ENCODE results near the gene PTPRN2.
"Not testable (repeated sequence)": the region's sequence is repeated elsewhere in the genome, so short reads cannot be mapped to it uniquely, and the experiment has no call there.

The PTPRN2 gene

DNA sequence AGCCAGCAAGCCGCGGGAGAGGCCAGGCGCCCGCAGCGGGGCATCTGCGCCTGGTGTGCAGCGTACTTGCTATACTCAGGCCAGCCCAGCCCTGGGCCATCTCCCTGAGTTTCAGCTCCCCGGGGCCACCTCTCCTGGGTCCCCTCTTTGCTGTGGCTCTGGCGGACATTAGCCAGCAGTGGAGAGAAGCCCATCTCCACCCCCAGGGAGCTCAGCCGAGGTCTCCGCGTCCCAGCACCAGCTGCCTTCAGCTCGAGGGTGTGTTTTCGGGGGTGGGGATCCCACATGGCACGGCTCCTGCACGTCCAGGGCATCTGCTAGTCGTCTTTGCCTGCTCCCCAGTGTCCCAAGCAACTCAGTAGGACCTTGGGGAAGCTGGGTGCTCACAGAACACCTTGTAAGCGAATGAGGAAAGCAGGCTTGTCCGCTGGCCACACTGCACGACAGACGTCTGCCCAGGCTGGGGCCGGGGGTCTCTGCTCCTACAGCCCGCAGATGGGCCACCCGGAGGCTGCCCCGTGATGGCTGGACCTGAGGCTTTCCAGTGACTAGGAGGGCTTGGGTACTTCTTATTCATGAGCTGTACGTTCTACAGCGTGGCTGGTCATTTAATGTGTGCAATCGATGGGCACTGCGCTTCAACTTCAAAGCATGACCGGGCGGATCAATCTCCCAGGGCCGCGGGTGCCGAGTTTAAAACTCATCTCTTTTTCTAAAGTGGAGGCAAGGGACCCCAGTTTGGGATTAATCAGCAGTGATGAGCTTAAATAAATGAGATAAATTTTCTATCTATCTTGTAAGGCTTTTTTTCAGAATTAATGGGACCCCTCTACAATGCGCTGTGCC is 795.2 kb downstream of the PTPRN2 start:
- DNase-seq (ENCODE audit: low spot score): no peak

DNA sequence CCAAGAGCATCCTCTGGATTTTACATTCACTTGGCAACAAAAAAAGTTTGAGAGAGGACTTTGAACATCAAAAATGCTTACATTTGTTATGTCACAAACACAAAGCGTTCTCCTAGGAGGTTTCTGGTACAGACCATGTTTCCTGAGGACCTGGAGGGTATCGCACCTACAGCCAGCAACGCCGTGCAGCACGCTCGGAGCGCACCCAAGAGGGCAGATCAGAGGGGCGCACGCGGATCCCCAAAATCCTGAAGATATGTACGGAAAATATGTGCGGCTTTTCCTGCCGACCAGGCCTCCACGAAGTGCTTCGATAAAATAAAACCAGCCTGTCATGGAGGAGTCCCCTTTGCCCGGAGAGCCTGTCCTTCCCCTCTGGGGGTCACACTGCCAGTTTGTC is 796.0 kb downstream of the PTPRN2 start:
- no peak for DNase-seq (ENCODE audit: low spot score)

DNA sequence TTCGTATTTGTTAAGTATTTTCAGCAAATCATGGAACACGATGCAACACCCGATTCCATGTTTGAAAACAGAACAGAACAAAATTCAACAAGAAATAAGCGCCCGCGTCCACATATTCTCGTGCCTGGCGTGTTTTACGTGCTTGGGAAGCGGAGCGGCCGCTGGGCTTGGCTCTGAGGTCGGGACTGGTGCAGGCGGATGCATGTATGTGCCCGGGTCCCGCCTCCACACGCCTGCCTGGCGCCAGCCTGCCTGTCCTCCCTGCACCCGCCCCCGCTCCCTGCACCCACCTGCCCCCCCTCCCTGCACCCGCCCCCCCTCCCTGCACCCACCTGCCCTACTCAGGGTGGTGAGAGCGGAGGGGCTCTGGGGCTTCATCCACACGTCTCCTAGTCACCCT is 796.4 kb downstream of the PTPRN2 start:
- no peak for DNase-seq (ENCODE audit: low spot score)

DNA sequence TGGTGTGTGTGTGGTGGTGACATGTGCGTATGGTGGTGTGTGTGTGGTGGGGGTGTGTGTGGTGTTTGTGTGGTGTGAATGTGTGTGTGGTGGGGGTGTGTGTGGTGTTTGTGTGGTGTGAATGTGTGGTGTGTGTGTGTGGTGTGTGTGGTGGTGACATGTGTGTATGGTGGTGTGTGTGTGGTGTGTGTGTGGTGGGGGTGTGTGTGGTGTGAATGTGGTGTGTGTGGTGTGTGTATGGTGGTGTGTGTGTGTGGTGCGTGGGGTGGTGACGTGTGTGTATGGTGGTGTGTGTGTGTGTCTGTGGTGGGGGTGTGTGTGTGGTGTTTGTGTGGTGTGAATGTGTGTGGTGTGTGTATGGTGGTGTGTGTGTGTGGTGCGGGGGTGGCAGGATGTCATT is 797.7 kb downstream of the PTPRN2 start:
- DNase-seq (ENCODE audit: low spot score): no peak

DNA sequence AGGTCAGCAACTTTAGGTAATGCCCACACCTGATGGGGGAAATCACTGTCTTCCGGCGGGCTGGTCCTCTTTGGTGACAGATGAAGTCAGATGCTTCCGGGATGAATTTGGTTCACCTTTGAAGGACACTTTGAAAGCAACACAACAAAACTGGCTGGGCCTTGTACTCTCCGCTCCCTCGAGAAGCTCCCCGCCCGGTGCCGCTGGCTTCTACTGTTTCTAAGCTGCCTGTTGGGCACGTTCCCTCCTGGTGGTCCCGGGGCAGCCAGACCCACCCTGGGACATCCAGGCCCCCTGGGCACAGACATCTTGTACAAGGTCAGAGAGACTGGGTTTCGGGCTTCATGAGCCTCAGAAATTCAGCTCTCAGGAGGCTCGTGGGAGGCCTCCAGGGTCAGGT is 798.5 kb downstream of the PTPRN2 start:
- DNase-seq (ENCODE audit: low spot score): no peak

DNA sequence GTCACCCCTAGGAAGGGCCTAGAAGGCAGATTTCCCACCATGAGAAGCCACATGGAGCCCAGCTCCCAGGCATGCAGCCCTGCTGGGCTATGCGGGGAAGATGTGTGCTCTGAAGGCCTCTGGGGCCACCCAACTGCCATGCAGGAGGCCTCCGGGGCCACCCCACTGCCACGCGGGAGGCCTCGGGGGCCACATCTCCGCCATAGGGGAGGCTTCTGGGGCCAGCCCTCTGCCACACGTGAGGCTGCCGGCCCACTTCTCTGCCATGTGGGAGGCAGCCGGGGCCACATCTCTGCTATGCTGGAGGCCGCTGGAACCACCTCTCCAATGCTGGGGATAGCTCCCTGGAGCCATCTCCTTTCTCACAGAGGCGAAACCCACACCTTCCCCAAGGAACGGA is 799.0 kb downstream of the PTPRN2 start:
- no peak for DNase-seq (ENCODE audit: low spot score)

DNA sequence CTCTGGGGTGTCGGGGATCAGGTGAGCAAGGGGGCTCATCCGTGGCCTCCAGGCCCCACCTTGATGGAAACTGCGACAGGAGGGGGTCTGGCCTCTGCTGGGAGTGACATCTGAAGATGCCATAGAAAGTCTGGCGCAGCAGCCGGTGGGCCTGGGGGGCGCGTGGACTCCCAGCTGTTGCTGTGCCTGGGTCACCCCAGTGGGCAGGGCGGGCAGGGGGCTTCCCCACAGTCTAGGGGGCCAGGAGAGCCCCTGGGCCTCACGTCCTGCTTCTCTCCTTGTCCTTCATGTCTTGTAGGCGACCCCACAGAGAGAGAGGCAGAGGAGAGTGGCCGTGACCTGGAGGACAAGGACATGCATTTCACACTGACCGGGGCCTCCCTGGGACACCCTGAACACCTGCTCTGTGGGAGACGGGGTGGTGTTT is 800.3 kb downstream of the PTPRN2 start:
- DNase-seq (ENCODE audit: low spot score): no peak

DNA sequence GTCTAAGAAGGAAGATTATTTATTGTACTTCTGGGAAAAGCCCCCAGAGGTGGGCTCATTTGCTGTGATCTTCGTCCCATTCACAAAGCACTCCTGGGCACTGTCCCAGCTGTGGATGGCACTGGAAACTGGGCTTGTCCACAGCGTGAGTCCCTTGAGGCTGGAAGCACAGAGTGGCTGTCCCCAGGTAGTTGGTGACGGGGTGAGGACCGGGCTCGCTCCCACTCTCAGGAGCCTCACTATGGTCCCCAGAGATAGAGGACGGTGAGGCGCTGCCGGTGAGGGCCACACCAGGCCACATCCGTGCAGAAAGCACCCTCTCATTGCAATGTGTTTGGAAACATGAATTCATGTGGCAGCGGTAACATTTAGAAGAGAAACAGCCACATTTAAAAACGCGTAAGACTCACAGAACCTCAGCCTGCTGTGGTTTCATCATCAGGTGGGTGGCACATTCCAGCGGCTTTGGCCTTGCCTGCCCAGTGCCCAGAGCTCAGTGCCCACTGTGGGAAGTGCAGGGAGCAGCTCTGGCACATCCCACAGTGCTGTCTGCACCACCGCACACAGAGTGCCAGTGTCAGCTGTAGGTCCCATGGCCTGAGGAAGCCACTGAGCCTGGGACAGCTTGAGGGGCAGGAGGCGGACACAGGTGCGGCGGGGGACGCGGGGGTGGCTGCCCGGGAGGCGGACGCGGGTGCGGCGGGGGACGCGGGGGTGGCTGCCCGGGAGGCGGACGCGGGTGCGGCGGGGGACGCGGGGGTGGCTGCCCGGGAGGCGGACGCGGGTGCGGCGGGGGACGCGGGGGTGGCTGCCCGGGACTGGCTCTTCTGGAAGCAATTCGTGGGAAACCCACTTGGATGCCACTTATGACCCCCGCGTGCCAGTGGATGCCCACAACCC is 801.0 kb downstream of the PTPRN2 start:
- no peak for DNase-seq (ENCODE audit: low spot score)

DNA sequence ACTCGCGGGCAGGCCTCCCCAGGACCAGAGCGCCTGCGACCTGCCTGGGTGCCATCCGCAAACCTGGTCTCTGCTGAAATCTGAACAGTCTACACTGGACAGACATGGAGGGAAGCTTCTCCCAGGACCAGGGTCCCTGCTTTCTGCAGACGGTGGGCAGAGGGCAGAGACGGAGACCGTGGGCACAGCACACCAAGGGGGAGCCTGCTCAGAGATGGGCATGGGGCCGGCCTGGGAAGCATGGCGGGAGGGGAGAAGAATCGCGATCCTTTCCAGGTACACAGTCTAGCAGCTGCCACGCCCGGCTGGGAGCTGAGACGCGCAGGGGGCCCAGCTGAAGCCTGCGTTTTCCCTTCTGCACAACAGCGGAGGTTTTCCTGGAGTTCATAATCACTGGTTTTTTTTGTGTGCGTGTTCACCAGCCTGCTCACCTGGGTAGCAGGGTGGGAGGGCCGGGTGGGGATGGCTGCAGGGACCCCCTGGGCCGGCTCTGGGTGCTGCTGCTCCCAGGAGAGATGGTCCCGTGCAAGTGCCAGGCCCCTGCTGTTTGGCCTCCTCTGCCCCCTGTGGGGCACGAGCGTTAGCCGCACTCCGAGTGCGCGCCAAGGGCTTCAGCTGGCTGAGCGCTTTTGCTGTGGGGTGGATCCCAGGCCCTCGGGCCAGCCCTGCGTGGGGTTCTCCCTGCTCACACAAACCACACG is 802.0 kb downstream of the PTPRN2 start:
- no peak for DNase-seq (ENCODE audit: low spot score)

DNA sequence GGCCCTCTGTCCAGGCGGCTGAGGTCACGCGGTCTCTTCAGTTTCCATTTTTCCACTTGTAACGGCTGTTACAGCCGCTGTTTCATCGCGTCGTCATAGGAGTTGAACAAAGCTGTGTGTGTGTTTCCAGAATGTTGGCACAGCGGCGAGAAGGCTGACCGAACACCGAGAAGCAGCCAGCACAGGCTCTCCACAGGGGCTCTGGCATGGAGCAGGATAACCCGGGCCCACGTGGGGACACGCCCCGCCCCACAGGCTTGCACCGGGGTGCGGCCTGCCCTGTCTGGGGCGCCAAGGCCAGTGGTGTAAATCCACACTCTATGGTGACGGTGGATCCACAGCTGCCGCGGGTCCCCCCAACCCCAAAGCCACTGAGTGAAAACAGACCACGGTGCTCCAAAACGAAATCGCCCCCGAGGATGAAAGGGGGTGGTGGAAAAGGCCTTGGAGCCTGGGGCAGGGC is 802.6 kb downstream of the PTPRN2 start:
- no peak for DNase-seq (ENCODE audit: low spot score)

DNA sequence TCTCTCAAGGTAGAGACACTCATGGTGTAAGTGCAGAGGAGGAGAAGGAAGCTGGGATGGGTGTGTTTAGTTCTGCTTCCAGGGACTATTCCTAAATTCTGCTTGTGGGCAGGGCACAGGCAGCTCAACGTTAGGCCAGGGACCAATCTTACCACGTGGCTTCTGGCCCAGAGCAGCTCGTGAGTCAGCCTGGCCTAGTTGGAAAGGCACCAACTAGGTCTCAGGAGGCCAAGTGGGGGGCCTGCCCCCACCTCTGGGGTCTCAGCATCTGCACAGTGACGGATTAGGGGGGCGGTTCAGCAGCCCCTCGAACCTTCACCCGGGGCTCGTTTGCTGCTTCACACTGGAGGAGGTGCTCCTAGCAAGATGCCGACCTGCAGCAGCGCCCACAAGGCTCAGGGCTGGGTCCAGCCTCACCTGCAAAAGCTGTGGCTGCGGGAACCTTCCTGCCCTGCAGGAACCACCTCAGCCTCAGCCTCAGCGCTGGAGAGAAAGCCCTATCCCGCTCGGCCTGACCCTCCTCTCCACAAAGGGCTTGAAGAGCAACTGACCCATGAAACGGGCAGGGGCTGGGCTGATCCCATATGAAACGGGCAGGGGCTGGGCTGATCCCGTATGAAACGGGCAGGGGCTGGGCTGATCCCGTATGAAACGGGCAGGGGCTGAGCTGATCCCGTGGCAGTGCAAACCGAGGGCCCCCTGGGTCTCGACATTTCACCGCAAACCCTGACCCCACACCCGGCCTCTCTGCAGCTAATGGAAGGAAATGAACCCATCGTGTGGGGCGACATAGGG is 803.4 kb downstream of the PTPRN2 start:
- DNase-seq (ENCODE audit: low spot score): no peak

DNA sequence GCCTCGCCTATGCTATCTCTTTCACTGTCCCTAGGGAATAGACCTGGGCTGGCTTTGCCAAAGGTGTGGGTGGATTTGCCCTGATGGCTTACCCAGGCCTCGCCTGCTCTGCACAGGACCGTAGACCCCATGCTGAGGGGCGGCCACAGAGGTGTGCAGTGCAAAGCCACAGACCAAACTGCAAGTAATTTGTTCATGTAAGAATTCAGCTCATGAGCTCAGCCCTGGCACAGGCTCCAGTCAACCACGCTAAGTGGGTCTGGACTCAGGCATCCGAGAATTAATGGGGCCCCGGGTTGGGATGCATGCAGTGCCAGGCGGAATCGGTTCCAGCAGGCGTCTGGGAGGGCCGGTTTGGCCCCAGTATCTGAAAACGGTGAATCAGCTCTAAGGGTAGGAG is 805.6 kb downstream of the PTPRN2 start:
- DNase-seq (ENCODE audit: low spot score): no peak

DNA sequence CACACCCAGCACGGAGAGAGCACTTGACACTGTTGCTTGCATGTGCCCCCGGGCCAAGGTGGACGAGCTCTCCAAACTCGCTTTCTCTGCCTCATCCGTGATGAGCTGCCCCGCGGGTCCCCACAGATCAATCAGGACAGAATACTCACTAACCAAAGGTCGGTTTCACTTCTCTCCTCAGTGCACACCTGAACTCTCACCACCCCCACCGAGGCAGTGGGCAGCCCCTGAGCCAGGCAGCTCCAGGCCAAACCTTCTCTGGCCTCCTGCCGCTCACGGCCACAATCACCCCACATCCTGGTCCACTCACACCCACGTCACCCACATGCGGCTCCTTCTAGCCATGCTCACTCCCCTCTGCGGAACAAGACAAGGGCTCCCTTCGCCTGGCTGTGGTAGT is 806.9 kb downstream of the PTPRN2 start:
- no peak for DNase-seq (ENCODE audit: low spot score)

DNA sequence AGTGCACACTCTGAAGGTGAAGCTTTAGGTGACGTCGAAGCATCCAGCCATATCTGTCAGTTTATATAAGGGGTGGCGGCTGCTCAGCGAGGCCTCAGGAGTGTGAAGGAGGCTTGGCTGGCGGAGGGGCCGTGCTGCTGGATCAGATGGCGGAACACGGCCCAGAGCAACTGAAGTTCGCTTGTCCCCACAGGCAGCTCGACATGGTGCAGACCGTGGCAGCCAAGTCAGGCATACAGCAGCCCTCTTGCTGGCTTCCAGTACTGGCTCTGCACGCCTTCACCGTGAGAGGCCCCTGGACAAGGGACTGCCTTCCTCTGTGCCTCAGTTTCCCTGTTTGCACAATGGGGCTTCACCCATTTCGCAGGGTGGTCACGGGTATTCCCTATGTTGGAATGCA is 807.3 kb downstream of the PTPRN2 start:
- DNase-seq (ENCODE audit: low spot score): no peak

DNA sequence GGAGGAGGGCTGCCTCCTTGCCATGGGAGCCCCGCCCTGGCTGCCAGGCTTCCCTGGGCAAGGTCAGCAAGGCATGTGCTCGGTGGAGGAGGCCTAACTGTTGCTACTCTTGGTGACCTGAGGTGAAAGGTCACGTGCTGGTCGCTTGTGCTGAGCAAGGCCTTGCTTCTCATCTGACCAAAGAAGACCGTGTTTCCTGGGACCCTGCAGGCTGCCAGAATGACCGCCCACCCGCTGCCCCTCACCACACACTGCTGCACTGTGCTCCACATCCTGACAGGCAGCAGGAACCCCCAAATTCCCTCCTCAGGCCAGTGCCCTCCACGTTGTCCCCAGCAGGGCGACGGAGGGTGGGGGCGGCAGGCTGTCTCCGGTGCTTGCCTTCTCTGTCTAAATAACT is 808.4 kb downstream of the PTPRN2 start:
- no peak for DNase-seq (ENCODE audit: low spot score)

DNA sequence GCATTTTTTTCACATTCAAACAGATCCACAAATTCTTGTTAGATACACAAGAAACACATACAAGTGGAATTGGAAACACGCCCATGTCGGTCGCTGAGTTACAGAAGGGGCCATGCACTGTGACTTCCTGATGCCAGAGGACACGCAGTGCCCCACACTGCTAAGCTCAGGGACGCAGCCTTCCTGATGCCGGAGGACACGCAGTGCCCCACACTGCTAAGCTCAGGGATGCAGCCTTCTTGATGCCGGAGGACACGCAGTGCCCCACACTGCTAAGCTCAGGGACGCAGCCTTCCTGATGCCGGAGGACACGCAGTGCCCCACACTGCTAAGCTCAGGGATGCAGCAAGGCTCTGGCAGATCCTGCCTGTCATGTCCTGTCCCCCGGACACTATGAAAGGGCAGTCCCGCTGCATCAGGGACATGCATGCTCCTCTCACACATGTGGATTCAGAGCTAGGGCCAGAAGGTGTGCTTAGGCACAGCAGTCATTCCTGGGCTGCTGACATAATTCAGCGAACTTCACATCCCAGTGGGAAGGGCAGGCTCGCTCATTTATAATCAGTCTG is 810.3 kb downstream of the PTPRN2 start:
- DNase-seq (ENCODE audit: low spot score): not testable (repeated sequence)

DNA sequence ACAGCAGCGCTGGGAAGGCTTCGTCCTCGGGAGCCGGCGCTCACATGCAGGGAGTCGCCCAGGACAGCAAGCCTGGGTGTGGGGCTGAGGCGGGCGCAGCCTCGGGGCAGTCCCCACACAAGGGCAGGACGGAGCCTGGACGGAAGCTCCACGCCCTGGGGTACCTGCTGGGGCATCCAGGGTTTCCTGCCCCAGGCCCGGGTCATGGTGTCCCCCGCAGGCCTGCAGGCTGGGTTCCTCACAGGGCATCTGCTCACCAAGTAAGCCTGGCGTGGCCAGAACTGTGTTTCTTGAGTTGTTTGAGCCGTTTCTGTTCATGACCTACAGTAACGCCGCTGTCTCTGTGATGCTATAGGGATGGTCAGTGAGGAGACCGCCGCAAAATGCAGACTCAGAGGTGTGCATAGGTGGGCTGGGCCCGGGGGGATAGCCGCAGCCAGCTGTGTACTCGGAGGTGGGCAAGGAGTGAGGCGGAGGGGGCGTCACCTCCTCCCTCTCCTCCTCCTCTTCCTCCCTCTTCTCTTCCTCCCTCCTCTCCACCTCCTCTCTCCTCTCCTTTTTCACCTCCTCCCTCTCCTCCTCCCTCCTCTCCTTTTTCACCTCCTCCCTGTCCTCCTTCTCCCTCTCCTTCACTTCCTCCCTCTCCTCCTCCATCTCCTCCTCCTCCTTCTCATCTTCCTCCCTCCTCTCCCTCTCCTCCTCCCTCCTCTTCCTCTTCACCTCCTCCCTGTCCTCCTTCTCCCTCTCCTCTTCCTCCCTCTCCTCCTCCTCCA is 811.9 kb downstream of the PTPRN2 start:
- no peak for DNase-seq (ENCODE audit: low spot score)

DNA sequence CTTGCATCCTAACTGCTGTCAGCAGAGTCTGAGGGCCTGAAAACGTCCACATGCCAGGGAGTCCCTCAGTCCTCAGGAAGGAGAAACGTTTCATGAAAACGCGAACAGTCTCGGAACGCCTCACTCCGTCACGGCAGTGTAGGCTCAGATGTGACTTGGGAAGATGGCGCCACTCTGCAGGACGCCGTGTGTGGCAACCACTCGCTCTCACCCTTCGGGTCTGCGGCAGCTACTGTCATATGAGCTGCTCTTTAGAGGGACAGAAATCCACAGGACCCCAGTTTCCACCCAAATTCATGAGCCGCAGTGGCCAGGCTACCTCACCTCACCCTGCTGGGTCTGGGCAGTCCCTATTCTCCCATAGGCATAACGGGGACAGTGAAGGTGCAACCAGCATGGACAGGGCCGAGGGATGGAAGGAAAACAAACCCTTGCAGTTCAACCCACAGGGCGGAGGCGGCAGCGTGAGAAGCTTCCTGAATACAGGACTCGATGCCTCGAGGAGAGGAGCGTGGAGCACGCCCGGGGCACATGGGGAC is 812.5 kb downstream of the PTPRN2 start:
- DNase-seq (ENCODE audit: low spot score): no peak

DNA sequence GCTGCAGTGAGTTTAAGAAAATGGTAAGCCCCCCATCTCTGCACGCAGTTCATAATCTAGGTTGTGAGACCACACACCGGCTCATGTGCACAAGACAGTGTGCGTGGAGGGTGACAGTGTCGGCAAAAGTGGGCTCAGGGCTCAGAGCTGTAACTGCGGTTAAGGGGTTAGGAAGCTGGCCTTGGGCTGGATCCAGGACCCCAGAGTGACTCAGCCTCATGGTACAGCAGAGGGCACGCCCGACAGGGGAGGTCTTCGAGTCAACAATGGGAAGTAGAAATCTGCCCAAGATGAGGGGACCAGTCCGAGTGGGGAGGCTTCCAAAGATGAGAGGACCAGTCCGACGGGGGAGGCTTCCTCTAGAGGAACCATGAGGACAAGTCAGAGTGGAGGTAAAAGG is 813.1 kb downstream of the PTPRN2 start:
- no peak for DNase-seq (ENCODE audit: low spot score)

DNA sequence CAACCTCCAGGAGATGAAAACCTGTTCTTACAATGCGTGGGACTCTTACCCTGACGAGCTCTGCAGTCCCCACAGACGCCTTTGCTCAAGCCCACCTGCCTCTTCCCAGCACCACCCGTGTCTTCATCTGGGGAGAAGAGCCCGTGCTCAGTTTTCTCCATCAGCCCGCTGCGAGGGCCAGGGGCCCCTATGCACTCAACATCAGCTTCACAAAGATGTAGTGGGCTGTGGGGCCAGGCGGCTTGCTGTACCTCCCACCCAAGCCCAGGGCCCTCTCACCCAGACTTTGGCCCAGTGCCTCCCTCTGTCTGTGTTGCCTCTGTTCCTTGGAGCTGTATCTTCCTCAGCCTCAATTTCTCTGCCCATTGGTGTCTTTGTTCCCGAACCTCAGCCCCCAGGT is 814.3 kb downstream of the PTPRN2 start:
- no peak for DNase-seq (ENCODE audit: low spot score)

Measured in LoVo (cell line).